HG02588 (cell line): ENCODE results near the gene GJA8.
"Not testable (repeated sequence)": the region's sequence is repeated elsewhere in the genome, so short reads cannot be mapped to it uniquely, and the experiment has no call there.

Experiments used
- ATAC-seq: cut with Tn5 transposase; IDR thresholded peaks from one replicate; pipeline ENCODE4 v1.9.1; 2021; ENCODE audit warnings: mild to moderate bottlenecking, moderate library complexity; ENCODE audit not compliant: unreplicated experiment

Gene GJA8

GRCh38 chr1:147902253-147902845, at the start of gene GJA8:
GJA8 (plus strand) TSS chr1:147902795; CDS start chr1:147907956, 5,161 bp downstream.
- no peak for ATAC-seq

- ATAC-seq: no peak
These were observed 49.2 kb upstream of the GJA8 start for GRCh38 chr1:147853391-147853790.

GRCh38 chr1:147854989-147855388, 47.6 kb upstream of the GJA8 start:
- ATAC-seq: not testable (repeated sequence)

- ATAC-seq: not testable (repeated sequence)
These were observed 46.6 kb upstream of the GJA8 start for GRCh38 chr1:147855996-147856395.

GRCh38 chr1:147867204-147867603, 35.4 kb upstream of the GJA8 start:
- not testable (repeated sequence) for ATAC-seq

- ATAC-seq: no peak
These were observed 24.6 kb upstream of the GJA8 start for GRCh38 chr1:147878022-147878421.

- no peak for ATAC-seq
These were observed 22.7 kb upstream of the GJA8 start for GRCh38 chr1:147879911-147880310.

GRCh38 chr1:147882535-147882934, 20.1 kb upstream of the GJA8 start:
- ATAC-seq: no peak

- no peak for ATAC-seq
These were observed 12.3 kb upstream of the GJA8 start for GRCh38 chr1:147890177-147890790.

- ATAC-seq: no peak
These were observed 11.5 kb upstream of the GJA8 start for GRCh38 chr1:147891088-147891487.

- ATAC-seq: no peak
These were observed 10.4 kb upstream of the GJA8 start for GRCh38 chr1:147892216-147892615.

GRCh38 chr1:147892731-147893214, 9.8 kb upstream of the GJA8 start:
- ATAC-seq: no peak

GRCh38 chr1:147895123-147895522, 7.5 kb upstream of the GJA8 start:
- no peak for ATAC-seq

- ATAC-seq: no peak
These were observed 5.4 kb upstream of the GJA8 start for GRCh38 chr1:147897029-147897752.

- ATAC-seq: no peak
These were observed 4.8 kb upstream of the GJA8 start for GRCh38 chr1:147897789-147898188.

- no peak for ATAC-seq
These were observed 2.1 kb downstream of the GJA8 start for GRCh38 chr1:147904726-147905125.

GRCh38 chr1:147907786-147908509, 5.4 kb downstream of the GJA8 start:
- ATAC-seq: no peak

GRCh38 chr1:147912553-147912952, 10.0 kb downstream of the GJA8 start:
- ATAC-seq: no peak

GRCh38 chr1:147913362-147913942, 10.9 kb downstream of the GJA8 start:
- ATAC-seq: no peak

GRCh38 chr1:147919896-147920295, 17.3 kb downstream of the GJA8 start:
- no peak for ATAC-seq

GRCh38 chr1:147924813-147925212, 22.2 kb downstream of the GJA8 start:
- no peak for ATAC-seq
